KOPT-K1 (cell line): ENCODE data around the gene TSPEAR.

Experiments
- H3K27ac ChIP-seq: fragments of 200-600 bp; sonication (generic); 2 replicates; pipeline ENCODE4 v1.5.1; 2016; ENCODE audit warnings: antibody characterized with exemption, mild to moderate bottlenecking, low read depth, low read length; ENCODE audit not compliant: poor library complexity, severe bottlenecking
- H3K36me3 ChIP-seq: fragments of 200-600 bp; sonication (generic); 2 replicates; pipeline ENCODE4 v1.5.1; 2017; ENCODE audit warnings: antibody characterized with exemption, mild to moderate bottlenecking, low read length, moderate library complexity; ENCODE audit not compliant: insufficient read depth
- H3K9me3 ChIP-seq: fragments of 200-600 bp; sonication (generic); 2 replicates; pipeline ENCODE4 v1.5.1; 2017; ENCODE audit warnings: antibody characterized with exemption, low read length, mild to moderate bottlenecking; ENCODE audit not compliant: insufficient read depth, poor library complexity, severe bottlenecking

The TSPEAR gene

DNA sequence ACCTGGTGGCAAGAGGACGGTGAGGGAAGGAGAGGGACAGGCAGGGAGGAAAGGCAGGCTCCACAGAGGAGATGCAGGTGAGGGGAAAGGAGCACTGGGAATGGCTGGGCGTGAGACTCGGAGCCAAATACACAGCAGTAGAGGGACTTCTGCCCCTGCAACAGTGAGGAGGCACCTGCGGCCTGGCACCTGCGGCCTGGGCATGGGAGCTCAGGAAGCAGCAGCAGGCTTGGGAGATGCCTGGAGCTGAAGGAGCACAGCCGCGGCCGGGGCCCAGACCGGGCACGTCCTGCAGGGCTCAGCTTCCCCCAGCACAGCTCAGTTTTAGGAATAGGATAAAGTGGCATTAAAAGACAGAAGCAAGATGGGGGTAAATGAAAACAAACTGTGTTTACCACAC lies 20.9 kb upstream of the TSPEAR start:
- H3K27ac ChIP-seq, result no peak overlapping the region
- H3K36me3 ChIP-seq, result no peaks in the 10 kb centered on the region
- no peaks in the 10 kb centered on the region for H3K9me3 ChIP-seq

GRCh38 chr21:44730951-44731579 lies 19.7 kb upstream of the TSPEAR start:
- H3K27ac ChIP-seq, result no peak overlapping the region
- no peaks in the 10 kb centered on the region for H3K9me3 ChIP-seq
- no peaks in the 10 kb centered on the region for H3K36me3 ChIP-seq

- no peaks in the 10 kb centered on the region for H3K36me3 ChIP-seq
- H3K9me3 ChIP-seq, result no peaks in the 10 kb centered on the region
- no peak overlapping the region for H3K27ac ChIP-seq
These were observed 18.6 kb upstream of the TSPEAR start for GRCh38 chr21:44730028-44730395.

GRCh38 chr21:44729336-44730027 lies 18.1 kb upstream of the TSPEAR start:
- Histone ChIP-seq H3K9me3 (no peaks in the 10 kb centered on the region), H3K27ac (no peak overlapping the region), H3K36me3 (no peaks in the 10 kb centered on the region)

- Histone ChIP-seq H3K27ac (no peak overlapping the region), H3K36me3 (no peaks in the 10 kb centered on the region)
These were observed 17.3 kb upstream of the TSPEAR start for GRCh38 chr21:44728716-44729115.

DNA sequence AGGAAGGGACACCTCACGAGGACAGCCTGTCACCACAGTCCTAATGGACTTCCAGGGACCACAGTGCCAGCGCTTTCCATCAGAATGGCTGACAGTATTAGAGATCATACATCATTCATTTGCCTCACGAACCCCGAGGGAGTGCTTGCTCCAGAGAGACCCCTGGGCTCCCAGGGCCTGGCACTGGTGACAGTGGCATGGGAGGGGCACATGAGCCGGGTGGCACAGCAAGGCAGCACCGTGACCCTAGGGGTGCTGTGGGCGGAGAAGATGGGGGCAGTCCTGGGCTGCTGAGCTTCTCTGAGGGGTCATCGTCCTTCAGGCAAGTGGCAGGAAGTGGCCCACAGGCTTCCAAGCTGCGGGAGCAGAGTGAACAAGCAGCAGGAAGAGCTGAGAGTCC lies 16.4 kb upstream of the TSPEAR start:
- Histone ChIP-seq H3K27ac (no peak overlapping the region), H3K9me3 (no peaks in the 10 kb centered on the region), H3K36me3 (no peaks in the 10 kb centered on the region)

More at GRCh38 chr21:44728716-44729115, 17.3 kb upstream of the TSPEAR start:
- no peaks in the 10 kb centered on the region for H3K9me3 ChIP-seq

- Histone ChIP-seq H3K36me3 (no peaks in the 10 kb centered on the region), H3K27ac (no peak overlapping the region), H3K9me3 (no peaks in the 10 kb centered on the region)
These were observed 15.9 kb upstream of the TSPEAR start for GRCh38 chr21:44727321-44727720.

DNA sequence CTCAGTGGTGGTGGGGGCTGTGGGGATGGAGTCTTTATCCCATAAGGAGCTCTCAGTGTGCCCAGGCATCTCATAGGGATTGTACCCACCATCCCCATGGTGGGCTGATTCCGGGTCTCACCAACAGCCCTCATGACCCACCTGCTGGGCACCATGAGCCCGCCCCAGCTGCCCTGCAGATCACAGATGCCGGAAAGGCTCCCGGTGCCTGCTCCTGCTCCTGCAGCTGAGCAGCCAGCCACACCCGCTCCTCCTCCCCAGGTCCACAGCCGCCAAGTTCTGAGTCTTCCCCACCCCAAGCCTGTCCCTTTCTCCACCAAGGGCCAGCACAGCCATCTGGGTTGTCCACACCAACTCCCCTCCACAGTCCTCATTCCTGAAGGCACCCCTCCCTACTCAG lies 15.5 kb upstream of the TSPEAR start:
- no peaks in the 10 kb centered on the region for H3K9me3 ChIP-seq
- H3K36me3 ChIP-seq, result no peaks in the 10 kb centered on the region
- no peak overlapping the region for H3K27ac ChIP-seq

DNA sequence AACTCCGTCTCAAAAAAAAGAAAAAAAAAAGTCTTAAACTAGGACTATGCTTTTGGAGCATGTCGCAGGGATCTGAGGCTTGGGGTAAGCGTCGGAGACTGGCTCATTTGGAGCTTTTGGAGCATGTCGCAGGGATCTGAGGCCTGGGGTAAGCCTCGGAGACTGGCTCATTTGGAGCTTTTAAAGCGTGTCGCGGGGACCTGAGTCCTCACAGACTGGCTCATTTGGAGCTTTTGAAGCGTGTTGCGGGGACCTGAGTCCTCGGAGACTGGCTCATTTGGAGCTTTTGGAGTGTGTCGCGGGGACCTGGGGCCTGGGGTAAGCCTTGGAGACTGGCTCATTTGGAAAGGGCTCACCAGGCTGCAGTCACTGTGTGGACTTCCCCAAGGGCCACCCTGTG lies 13.6 kb upstream of the TSPEAR start:
- Histone ChIP-seq H3K27ac (no peak overlapping the region), H3K9me3 (no peaks in the 10 kb centered on the region), H3K36me3 (no peaks in the 10 kb centered on the region)

- H3K9me3 ChIP-seq, result no peaks in the 10 kb centered on the region
- no peaks in the 10 kb centered on the region for H3K36me3 ChIP-seq
- no peak overlapping the region for H3K27ac ChIP-seq
These were observed 12.8 kb upstream of the TSPEAR start for GRCh38 chr21:44724196-44724595.

DNA sequence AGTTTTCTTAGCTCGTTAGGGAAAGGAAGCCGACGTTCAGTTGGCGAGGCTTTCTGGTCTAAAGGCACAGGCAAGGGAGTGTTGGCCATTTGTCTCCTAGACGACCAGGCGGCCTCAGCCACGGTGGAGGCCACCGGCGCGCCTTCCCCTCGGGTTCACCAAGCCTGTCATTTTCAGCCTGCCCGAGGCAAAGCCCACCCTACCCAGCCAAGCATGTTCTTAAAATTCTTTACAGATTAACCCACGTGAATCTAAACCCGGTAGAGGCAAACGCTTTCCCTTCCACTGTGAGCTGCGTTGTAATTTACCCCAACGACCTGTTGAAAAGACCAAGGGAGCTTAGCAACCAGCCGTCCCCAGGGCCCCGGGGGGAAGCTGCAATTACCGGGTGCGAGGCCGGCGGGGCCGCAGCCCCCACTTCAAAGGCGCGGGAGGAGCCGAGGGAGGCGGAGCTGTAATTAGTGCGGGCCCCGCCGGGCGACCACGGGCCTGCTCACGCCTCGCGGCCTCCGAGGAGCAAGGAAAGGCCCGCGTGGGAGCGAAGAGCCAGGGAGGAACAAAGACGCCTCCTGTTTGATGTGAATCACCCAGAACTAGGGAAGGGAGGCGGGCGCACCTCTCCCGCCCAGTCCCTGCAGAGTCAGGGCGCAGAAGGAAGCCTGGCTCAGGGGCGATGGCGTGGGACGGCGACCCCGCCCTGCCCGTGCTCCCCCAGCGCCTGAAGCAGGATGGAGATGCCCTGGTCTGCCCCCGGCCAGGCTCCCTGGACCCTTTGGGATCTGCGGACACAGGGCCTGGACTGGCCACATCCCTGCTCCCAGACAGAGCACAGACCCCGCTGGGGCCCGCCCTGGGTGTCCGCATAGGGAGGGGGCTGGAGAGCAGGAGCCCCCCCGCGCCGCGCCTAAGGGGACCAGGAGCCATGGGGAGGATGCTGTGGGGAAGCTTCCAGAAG lies 12.1 kb upstream of the TSPEAR start:
- H3K36me3 ChIP-seq, result no peaks in the 10 kb centered on the region
- no peak overlapping the region for H3K27ac ChIP-seq
- H3K9me3 ChIP-seq, result no peaks in the 10 kb centered on the region

DNA sequence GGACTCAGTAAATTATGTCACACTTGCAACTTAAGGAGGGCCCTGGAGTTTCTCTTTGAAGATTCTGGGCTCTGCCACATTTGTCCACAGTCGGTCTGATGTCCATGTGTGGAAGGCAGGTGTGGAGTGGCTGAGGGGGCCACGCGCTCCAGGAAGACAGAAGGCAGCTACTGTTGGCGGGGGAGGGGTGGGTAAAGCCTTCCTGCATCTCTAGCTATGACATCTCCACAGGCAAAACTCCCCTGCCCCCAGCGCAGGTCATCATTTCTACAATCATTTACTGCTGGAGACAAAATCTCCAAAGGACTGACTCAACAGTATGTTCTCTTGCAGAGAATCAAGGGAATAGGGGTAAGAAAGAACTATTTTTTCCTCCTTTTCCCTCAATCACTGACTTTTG lies 11.4 kb upstream of the TSPEAR start:
- Histone ChIP-seq H3K9me3 (no peaks in the 10 kb centered on the region), H3K36me3 (no peaks in the 10 kb centered on the region)

DNA sequence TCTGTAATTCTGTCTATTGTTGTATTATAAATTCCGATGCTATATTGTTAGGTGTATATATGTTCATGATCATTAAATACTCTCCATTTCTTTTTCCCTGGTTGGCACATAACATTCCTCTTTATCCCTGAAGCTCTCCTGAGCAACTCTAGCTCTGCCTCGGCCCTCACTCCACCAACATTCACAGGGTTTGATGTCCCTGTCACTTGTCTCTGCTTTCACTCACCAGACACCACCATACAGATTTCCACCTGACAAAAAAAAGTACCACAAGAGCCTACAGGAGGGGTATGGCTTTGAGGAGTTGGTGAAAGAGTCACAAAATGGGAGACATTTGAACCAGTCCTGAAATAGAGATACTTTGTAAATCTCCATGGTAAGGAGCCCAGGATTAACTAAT lies 8.8 kb upstream of the TSPEAR start:
- Histone ChIP-seq H3K27ac (no peak overlapping the region), H3K9me3 (no peaks in the 10 kb centered on the region), H3K36me3 (no peaks in the 10 kb centered on the region)

More for the DNA sequence above, 11.4 kb upstream of the TSPEAR start:
- H3K27ac ChIP-seq, result no peak overlapping the region

GRCh38 chr21:44718571-44718970 lies 7.2 kb upstream of the TSPEAR start:
- Histone ChIP-seq H3K36me3 (no peaks in the 10 kb centered on the region), H3K9me3 (no peaks in the 10 kb centered on the region), H3K27ac (no peak overlapping the region)

DNA sequence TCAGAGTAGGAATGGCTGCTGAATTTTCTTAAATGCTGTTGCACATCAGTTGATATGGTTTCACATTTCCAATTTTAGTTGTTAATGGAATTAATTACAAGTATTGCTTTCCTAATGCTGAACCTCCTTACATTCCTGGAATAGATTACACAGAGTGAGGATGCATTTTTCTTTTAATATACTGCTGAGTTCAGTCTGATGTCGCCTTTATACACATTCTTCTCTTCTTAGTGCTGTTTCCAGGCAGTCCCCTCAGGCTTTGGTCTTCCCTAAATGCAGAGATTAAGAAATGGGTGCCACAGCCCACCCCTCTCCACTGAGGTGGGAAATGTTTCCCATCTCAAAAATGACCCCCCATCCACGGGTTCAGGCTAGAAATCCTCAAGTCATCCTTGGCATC lies 6.7 kb upstream of the TSPEAR start:
- no peak overlapping the region for H3K27ac ChIP-seq
- H3K36me3 ChIP-seq, result no peaks in the 10 kb centered on the region
- no peaks in the 10 kb centered on the region for H3K9me3 ChIP-seq
